Peyer's patch (tissue), 4 donors: ENCODE measurements around the gene PROM1.

Experiments
- POLR2A ChIP-seq, 2 donors: fragments of 450-650 bp; IDR thresholded peaks; one replicate each; pipeline ENCODE4 v1.5.1; 2017; ENCODE audit warnings: antibody characterized with exemption in 2 of 2, mild to moderate bottlenecking in 2 of 2, moderate library complexity in 2 of 2
- TF ChIP-seq, protein P1 (sequence below), 6 experiments: fragments of 450-650 bp in 4 of 6; fragments of 200-600 bp in 2 of 6; sonication (generic) in 1 of 6; IDR thresholded peaks; one replicate each; pipeline ENCODE4 v1.5.1; 2017 to 2019; ENCODE audit warnings: antibody characterized with exemption in 6 of 6, mild to moderate bottlenecking in 3 of 6, moderate library complexity in 1 of 6

DNA sequence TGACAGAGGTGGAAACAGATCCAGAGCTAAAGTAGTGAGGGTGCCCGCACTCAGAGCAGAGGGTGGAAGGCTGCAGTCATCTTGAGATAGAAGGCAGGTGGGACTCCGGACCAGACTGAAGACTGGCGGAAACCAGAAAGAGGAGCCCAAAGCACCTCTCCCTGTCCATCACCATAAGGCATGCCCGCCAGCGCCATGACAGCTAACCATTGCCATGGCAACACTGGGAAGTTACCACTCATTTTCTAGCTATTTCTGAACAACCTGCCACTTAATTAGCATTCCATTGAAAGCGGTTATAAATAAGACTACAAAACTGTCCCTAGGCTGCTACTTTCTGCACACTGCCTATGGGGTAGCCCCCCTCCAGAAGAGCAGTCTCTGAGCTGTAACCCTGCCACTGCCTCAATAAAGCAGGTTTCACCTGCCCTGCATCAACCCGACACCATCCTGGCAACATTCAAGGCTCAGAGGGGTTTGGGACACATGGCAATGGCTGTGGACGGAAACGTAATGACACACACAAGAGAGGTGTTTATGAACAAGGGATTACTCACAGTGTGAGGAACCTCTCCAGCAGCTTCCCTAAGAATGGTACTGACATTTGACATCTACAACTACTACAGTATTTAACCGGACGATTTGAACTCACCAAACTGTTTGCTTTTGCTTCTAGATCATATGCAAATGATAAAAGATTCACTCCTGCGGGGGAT, 93.1 kb downstream of the PROM1 start:
- no peak for TF ChIP-seq POLR2A (IDR thresholded peaks at IDR 0.05)
- TF ChIP-seq, protein P1, sequence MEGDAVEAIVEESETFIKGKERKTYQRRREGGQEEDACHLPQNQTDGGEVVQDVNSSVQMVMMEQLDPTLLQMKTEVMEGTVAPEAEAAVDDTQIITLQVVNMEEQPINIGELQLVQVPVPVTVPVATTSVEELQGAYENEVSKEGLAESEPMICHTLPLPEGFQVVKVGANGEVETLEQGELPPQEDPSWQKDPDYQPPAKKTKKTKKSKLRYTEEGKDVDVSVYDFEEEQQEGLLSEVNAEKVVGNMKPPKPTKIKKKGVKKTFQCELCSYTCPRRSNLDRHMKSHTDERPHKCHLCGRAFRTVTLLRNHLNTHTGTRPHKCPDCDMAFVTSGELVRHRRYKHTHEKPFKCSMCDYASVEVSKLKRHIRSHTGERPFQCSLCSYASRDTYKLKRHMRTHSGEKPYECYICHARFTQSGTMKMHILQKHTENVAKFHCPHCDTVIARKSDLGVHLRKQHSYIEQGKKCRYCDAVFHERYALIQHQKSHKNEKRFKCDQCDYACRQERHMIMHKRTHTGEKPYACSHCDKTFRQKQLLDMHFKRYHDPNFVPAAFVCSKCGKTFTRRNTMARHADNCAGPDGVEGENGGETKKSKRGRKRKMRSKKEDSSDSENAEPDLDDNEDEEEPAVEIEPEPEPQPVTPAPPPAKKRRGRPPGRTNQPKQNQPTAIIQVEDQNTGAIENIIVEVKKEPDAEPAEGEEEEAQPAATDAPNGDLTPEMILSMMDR (IDR thresholded peaks at IDR 0.05), result no peak
